ENCODE results near the gene GRB10.

The GRB10 gene

DNA sequence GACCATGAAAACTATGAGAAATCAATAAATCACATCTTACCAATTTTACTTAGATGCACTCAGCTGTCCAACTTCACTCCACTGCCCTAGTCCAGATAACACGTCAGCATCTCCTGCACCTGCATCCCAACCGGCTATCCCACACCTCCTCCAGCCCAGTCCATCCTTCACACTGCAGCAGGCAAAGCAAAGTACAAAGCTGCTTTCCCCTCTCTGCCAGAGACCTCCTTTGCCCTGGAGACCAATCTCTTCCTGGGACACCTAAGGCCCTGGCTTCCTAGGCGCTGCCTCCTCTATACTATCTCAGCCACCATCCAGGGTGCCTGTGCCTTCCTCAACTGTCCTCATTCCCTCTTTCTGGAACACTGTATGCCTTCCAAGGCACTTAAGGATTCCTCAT, 127.2 kb downstream of the GRB10 start:
- no peak for DNase-seq (ENCODE audit: low read depth in 2 of 2)

- DNase-seq (ENCODE audit: low read depth in 2 of 2), result no peak
Measured at GRCh38 chr7:50655020-50655419, 127.7 kb downstream of the GRB10 start.

GRCh38 chr7:50653981-50654425, 128.7 kb downstream of the GRB10 start:
- no peak for DNase-seq (ENCODE audit: low read depth in 2 of 2)

GRCh38 chr7:50653126-50653864, 129.4 kb downstream of the GRB10 start:
- DNase-seq (ENCODE audit: low read depth in 2 of 2), result no peak

GRCh38 chr7:50652400-50653125, 130.1 kb downstream of the GRB10 start:
- no peak for DNase-seq (ENCODE audit: low read depth in 2 of 2)

GRCh38 chr7:50651271-50651989, 131.3 kb downstream of the GRB10 start:
- DNase-seq (ENCODE audit: low read depth in 2 of 2), result no peak

DNA sequence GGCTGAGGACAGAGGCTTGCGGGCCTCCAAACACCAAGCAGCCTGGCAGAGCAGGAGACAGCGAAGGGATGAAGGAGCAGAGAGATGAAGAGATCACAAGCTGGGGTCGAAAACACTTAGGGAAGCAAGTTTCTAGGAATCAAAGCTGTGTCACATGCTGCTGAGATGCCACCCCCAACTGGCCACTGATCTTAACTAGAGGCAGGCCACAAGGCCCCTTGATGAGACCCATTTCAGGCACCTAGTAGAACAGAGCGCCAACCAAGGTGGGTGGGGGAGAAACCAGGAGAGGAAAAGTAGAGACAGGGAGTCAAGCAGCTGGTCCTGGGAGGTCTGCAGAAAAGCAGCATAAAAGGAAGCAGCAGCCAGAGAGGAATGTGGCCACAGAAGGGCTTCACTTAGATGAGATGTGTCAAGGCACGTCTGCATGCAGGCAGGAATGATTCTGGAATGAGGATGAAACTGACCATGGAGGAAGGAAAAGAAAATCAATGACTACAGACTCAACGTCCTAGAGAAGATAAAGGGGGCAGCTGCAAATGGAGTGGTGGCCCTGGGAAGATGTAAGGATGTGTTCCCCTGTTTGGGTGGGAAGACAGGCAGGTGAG, 132.5 kb downstream of the GRB10 start:
- DNase-seq (ENCODE audit: low read depth in 2 of 2), result no peak

DNA sequence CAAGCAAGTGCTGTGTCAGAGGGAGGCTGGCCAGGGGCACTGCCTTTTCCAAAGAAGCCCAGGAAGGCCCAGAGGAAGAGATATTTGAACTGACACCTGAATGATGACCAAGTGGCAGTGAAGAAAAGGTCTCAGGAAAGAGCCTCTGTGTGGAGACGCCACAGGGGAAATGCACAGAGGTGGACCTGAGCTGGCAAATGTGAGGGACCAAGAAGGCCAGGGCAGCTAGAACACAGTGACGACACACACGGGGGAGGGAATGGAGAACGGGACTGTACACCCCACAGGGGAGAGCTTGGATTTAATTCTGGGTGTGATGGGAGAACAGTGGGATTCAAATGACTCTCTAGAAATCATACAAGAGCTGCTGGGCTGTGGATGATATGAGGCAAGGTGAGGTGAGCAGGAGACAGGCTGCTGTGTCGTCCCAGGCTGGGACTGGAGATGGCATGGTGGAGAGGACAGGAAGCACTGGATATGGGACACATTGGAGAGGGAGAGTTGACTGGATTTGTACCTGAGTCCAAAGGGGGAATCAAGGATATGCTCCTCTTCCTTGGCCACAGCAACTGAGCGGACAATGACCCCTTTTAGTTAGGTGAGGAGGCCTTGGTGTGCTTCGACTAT, 133.3 kb downstream of the GRB10 start:
- DNase-seq (ENCODE audit: low read depth in 2 of 2), result no peak

- DNase-seq (ENCODE audit: low read depth in 2 of 2), result no peak
Measured at GRCh38 chr7:50648570-50649169, 134.0 kb downstream of the GRB10 start.

DNA sequence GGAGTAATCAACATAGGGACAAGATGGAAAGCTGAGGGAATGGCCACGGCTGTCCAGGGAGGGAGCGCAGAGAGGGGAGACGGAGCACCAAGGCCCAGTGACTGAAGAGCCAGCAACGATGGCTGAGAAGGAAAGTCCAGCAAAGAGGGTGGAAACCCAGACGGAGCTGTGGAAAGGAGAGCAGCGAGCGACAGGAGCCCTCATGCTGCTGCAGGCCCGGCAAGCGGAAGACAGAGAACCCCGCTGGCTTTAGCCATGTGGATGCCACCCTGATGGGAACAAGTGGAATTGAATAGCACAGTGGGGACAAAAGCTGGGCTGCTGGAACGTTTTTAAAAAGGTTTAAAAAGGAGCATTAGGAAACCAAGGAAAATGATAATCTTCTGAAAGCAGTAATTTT, 134.6 kb downstream of the GRB10 start:
- no peak for DNase-seq (ENCODE audit: low read depth in 2 of 2)

- DNase-seq (ENCODE audit: low read depth in 2 of 2), result no peak
Measured at GRCh38 chr7:50647286-50647980, 135.3 kb downstream of the GRB10 start.

GRCh38 chr7:50646069-50646468, 136.6 kb downstream of the GRB10 start:
- no peak for DNase-seq (ENCODE audit: low read depth in 2 of 2)

DNA sequence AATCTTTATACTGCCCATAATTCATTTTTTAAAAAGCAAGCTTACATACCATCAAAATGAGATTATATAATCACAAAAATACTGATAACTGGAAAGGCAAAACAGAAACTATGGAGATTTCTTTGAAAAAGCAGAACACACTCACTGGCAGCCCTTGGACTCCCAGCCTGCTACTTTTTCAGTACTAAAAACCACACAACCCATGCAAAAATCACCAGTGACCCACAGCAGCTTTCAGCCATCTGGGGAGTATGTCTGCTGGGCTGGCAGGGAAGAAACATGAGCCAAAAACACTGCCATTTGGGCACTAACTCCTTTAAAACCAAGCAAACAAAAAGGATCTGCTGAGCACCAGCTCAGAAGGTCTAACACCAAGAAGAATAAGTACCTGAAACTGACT, 137.5 kb downstream of the GRB10 start:
- DNase-seq (ENCODE audit: low read depth in 2 of 2), result no peak

DNA sequence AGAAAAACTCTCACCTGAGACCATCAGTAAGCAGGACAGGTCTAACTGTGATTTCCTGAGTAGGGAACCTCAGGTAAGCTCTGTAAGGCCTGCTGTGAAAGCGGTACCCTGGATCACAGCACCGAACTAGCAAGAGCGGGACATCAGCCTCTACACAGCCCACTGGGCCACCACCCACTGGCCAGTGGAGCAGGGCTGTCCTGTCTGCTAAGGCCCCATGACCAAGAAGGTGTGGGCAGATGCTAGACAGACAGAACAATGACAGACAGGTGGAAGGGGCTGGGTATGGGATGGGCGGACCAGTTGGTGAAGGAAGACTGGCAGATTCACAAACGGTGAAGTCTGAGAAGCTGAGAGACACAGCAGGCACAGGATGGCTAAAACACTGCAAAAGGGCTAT, 138.1 kb downstream of the GRB10 start:
- no peak for DNase-seq (ENCODE audit: low read depth in 2 of 2)

GRCh38 chr7:50644114-50644513, 138.6 kb downstream of the GRB10 start:
- no peak for DNase-seq (ENCODE audit: low read depth in 2 of 2)

- no peak for DNase-seq (ENCODE audit: low read depth in 2 of 2)
Measured at GRCh38 chr7:50641442-50642405, 141.0 kb downstream of the GRB10 start.

- no peak for DNase-seq (ENCODE audit: low read depth in 2 of 2)
Measured at GRCh38 chr7:50640779-50641178, 141.9 kb downstream of the GRB10 start.

DNA sequence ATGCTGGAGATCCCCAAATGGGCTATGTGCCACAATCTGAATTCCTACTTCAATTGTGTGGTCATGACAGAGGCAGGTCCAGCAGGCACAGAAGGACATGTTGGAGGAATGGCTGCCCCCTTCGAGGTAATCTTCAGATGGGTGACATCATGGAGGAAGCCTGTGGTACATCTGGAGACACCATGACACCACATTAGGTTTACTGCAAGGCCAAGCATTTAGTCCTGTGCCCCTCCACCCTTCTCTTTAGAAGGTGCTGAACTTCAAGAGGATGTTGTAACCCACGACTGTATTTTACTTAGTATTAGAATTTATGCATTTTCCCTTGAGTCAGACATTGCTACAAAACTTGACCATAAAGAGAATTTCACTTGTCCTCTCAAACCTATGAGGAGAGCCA, 142.4 kb downstream of the GRB10 start:
- DNase-seq (ENCODE audit: low read depth in 2 of 2), result no peak
